Loucy (cell line): ENCODE measurements around the gene MRPS14.

Experiments used
- H2AFZ ChIP-seq: fragments of 200-600 bp; sonication (generic); 2 replicates; pipeline ENCODE4 v1.6.0; 2016; ENCODE audit warnings: antibody characterized with exemption, mild to moderate bottlenecking, low read length, moderate library complexity
- H3F3A ChIP-seq: fragments of 200-600 bp; 2 replicates; pipeline ENCODE4 v1.6.0; 2016; ENCODE audit warnings: antibody characterized with exemption, low read depth, mild to moderate bottlenecking
- H3K27me3 ChIP-seq: fragments of 200-600 bp; sonication (generic); 2 replicates; pipeline ENCODE4 v1.6.1; 2014; ENCODE audit warnings: low read length, mild to moderate bottlenecking; ENCODE audit not compliant: insufficient read depth, poor library complexity, severe bottlenecking
- H3K36me3 ChIP-seq: fragments of 200-600 bp; sonication (generic); 2 replicates; pipeline ENCODE4 v1.6.1; 2016; ENCODE audit warnings: low read length; ENCODE audit not compliant: insufficient read depth
- H3K4me1 ChIP-seq: fragments of 200-600 bp; sonication (generic); 2 replicates; pipeline ENCODE4 v1.5.1; 2014; ENCODE audit warnings: low read length, mild to moderate bottlenecking; ENCODE audit not compliant: insufficient read depth, poor library complexity, severe bottlenecking
- H3K4me2 ChIP-seq: fragments of 200-600 bp; sonication (generic); 2 replicates; pipeline ENCODE4 v1.6.0; 2014; ENCODE audit warnings: antibody characterized with exemption, low read length, low read depth, mild to moderate bottlenecking; ENCODE audit not compliant: poor library complexity, severe bottlenecking
- H3K4me3 ChIP-seq: fragments of 200-600 bp; sonication (generic); 2 replicates; pipeline ENCODE4 v1.5.1; 2014; ENCODE audit warnings: low read length, mild to moderate bottlenecking, mixed read lengths; ENCODE audit not compliant: poor library complexity, severe bottlenecking
- H3K79me2 ChIP-seq: fragments of 200-600 bp; sonication (generic); 2 replicates; pipeline ENCODE4 v1.6.1; 2014; ENCODE audit warnings: low read length; ENCODE audit not compliant: insufficient read depth
- H3K9ac ChIP-seq: fragments of 200-600 bp; sonication (generic); 2 replicates; pipeline ENCODE4 v1.6.0; 2014; ENCODE audit warnings: mild to moderate bottlenecking, low read depth, low read length, moderate library complexity; ENCODE audit not compliant: poor library complexity, severe bottlenecking
- H3K9me2 ChIP-seq: fragments of 200-600 bp; sonication (generic); replicated peaks from 2 replicates; pipeline ENCODE4 v1.6.1; 2016; ENCODE audit warnings: low read depth, low read length, mixed read lengths
- H3K9me3 ChIP-seq: fragments of 200-600 bp; sonication (generic); 2 replicates; pipeline ENCODE4 v1.6.1; 2014; ENCODE audit warnings: mild to moderate bottlenecking, antibody characterized with exemption, low read length, low read depth; ENCODE audit not compliant: insufficient read depth
- H4K20me1 ChIP-seq: fragments of 200-600 bp; sonication (generic); 2 replicates; pipeline ENCODE4 v1.6.0; 2014; ENCODE audit warnings: antibody characterized with exemption, low read length, mild to moderate bottlenecking; ENCODE audit not compliant: insufficient read depth, poor library complexity, severe bottlenecking
- EZH2phosphoT487 ChIP-seq: fragments of 200-600 bp; IDR thresholded peaks from 2 replicates; pipeline ENCODE4 v1.6.1; 2018; ENCODE audit warnings: antibody characterized with exemption, mild to moderate bottlenecking, moderate library complexity, borderline replicate concordance
- TF ChIP-seq, protein P1 (sequence below): fragments of 200-600 bp; sonication (generic); conservative IDR thresholded peaks from 2 replicates; pipeline ENCODE4 v1.5.1; 2014; ENCODE audit warnings: mild to moderate bottlenecking, antibody characterized with exemption, low read length

The MRPS14 gene

DNA sequence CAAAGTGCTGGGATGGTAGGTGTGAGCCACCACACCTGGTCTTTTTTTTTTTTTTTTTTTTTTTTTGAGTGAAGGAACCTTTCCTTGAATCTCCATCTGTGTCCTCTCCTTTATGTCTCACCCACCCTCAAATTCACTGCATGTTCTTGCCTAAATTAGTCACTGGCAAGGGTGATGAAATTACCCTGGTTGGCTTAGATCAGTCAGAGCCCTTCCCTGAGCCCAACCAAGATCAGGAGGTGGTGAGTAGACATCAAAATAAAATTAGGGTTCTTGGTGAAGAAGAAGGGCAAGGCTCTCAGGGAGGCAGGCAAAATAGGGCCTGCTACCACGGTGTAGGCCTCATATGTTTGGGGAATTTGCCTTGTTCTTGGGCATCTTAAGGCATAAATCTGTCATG lies 39.1 kb upstream of the MRPS14 start:
- no peaks in the 10 kb centered on the region; the same call in 1 of the 2 replicates for H3K9me3 ChIP-seq
- no peaks in the 10 kb centered on the region for H3K9me2 ChIP-seq
- no peak overlapping the region for H3K9ac ChIP-seq
- H3K79me2 ChIP-seq: no peaks in the 10 kb centered on the region
- peaks cover 8% of the 10 kb centered on the region for H3K4me1 ChIP-seq
- H3F3A ChIP-seq: no peaks in the 10 kb centered on the region
- TF ChIP-seq, protein P1, sequence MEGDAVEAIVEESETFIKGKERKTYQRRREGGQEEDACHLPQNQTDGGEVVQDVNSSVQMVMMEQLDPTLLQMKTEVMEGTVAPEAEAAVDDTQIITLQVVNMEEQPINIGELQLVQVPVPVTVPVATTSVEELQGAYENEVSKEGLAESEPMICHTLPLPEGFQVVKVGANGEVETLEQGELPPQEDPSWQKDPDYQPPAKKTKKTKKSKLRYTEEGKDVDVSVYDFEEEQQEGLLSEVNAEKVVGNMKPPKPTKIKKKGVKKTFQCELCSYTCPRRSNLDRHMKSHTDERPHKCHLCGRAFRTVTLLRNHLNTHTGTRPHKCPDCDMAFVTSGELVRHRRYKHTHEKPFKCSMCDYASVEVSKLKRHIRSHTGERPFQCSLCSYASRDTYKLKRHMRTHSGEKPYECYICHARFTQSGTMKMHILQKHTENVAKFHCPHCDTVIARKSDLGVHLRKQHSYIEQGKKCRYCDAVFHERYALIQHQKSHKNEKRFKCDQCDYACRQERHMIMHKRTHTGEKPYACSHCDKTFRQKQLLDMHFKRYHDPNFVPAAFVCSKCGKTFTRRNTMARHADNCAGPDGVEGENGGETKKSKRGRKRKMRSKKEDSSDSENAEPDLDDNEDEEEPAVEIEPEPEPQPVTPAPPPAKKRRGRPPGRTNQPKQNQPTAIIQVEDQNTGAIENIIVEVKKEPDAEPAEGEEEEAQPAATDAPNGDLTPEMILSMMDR: no peak
- TF ChIP-seq EZH2phosphoT487: no peak
- H3K4me3 ChIP-seq: no peak overlapping the region
- no peak overlapping the region for H2AFZ ChIP-seq
- no peaks in the 10 kb centered on the region for H4K20me1 ChIP-seq
- H3K4me2 ChIP-seq: no peak overlapping the region
- no peaks in the 10 kb centered on the region for H3K36me3 ChIP-seq
- no peaks in the 10 kb centered on the region for H3K27me3 ChIP-seq

DNA sequence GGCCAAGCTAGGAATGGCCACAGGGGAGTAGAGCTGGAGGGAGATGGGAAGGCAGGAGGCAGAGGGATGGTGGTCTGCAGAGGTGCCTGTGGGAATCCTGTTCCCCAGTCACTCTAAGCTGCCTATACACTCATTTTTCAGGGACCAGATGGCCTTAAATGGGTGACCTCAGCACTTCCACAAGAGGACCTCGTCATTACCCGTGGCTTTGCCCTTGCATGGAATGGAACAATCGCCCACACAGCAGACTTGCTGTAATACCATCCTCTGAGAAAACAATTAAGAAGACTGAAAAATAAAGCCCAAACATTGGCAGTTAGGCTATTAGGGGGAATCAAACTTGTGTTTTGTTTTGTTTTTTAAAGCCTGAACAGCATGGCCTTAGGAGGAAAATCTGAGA lies 31.5 kb upstream of the MRPS14 start:
- Histone ChIP-seq H3K9ac (no peak overlapping the region), H4K20me1 (no peaks in the 10 kb centered on the region), H3K79me2 (no peaks in the 10 kb centered on the region), H3F3A (no peaks in the 10 kb centered on the region), H3K27me3 (no peaks in the 10 kb centered on the region), H3K36me3 (no peaks in the 10 kb centered on the region), H3K4me1 (peaks cover 7% of the 10 kb centered on the region), H2AFZ (no peak overlapping the region), H3K9me2 (no peaks in the 10 kb centered on the region), H3K9me3 (no peaks in the 10 kb centered on the region; the same call in 1 of the 2 replicates), H3K4me3 (no peak overlapping the region), H3K4me2 (no peak overlapping the region)
- TF ChIP-seq, protein P1: no peak
- TF ChIP-seq EZH2phosphoT487: no peak

DNA sequence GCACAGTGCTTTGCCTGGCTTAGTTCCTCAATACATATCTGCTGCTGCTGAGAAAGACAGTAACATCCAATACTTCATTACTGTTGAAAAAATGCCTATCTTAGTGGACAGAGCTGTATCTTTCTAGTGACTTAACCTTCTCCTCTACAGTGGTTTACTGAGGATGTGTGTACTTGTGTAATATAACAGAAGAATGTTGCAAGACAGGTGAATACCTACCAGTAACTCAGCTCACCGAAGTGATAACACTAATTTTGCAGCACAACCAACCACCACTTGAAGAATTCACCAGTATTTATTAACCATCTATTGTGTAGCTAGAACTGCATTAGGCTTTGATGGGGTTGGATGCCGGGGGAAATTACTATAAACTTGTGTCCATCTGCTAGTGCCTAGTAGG lies 27.8 kb upstream of the MRPS14 start:
- no peaks in the 10 kb centered on the region for H3F3A ChIP-seq
- H3K27me3 ChIP-seq: no peaks in the 10 kb centered on the region
- H3K4me1 ChIP-seq: no peaks in the 10 kb centered on the region
- no peaks in the 10 kb centered on the region for H4K20me1 ChIP-seq
- no peak overlapping the region for H3K4me2 ChIP-seq
- H2AFZ ChIP-seq: no peak overlapping the region
- H3K36me3 ChIP-seq: no peaks in the 10 kb centered on the region
- TF ChIP-seq EZH2phosphoT487: no peak
- TF ChIP-seq, protein P1: no peak
- H3K79me2 ChIP-seq: no peaks in the 10 kb centered on the region
- no peaks in the 10 kb centered on the region for H3K9me3 ChIP-seq
- H3K9ac ChIP-seq: no peak overlapping the region
- H3K4me3 ChIP-seq: no peak overlapping the region
- no peaks in the 10 kb centered on the region for H3K9me2 ChIP-seq
